NCI-H1694 (cell line): ENCODE results near the gene MMP11.
A peak's percentile ranks its signal among the peaks of the same experiment; 100 is the strongest.
"Not testable (repeated sequence)": the region's sequence is repeated elsewhere in the genome, so short reads cannot be mapped to it uniquely, and the experiment has no call there.

Experiments used
- DNase-seq: peaks from one replicate; lab custom pipeline; 2025; lab: John Stamatoyannopoulos, UW

The MMP11 gene, protein sequence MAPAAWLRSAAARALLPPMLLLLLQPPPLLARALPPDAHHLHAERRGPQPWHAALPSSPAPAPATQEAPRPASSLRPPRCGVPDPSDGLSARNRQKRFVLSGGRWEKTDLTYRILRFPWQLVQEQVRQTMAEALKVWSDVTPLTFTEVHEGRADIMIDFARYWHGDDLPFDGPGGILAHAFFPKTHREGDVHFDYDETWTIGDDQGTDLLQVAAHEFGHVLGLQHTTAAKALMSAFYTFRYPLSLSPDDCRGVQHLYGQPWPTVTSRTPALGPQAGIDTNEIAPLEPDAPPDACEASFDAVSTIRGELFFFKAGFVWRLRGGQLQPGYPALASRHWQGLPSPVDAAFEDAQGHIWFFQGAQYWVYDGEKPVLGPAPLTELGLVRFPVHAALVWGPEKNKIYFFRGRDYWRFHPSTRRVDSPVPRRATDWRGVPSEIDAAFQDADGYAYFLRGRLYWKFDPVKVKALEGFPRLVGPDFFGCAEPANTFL

GRCh38 chr22:23772649-23773473 lies at the start of gene MMP11:
MMP11 (plus strand) TSS chr22:23772849; CDS start chr22:23772871, 22 bp downstream.
- no peak for DNase-seq

DNA sequence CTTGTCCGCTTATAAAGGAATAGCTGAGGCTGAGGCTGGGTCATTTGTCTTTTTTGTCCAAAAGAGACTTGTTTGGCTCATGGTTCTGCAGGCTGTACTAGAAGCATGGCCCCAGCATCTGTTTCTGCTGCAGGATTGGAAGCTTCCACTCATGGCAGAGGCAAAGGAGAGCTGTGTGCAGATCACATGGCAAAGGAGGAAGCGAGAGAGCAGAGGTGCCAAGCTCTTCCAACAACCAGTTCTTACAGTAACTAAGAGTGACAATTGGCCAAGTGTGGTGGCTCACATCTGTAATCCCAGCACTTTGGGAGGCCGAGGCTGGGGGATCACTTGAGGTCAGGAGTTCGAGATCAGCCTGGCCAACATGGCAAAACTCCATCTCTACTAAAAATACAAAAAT lies 44.5 kb upstream of the MMP11 start:
- not testable (repeated sequence) for DNase-seq

GRCh38 chr22:23737696-23738095 lies 35.0 kb upstream of the MMP11 start:
- DNase-seq, result no peak

DNA sequence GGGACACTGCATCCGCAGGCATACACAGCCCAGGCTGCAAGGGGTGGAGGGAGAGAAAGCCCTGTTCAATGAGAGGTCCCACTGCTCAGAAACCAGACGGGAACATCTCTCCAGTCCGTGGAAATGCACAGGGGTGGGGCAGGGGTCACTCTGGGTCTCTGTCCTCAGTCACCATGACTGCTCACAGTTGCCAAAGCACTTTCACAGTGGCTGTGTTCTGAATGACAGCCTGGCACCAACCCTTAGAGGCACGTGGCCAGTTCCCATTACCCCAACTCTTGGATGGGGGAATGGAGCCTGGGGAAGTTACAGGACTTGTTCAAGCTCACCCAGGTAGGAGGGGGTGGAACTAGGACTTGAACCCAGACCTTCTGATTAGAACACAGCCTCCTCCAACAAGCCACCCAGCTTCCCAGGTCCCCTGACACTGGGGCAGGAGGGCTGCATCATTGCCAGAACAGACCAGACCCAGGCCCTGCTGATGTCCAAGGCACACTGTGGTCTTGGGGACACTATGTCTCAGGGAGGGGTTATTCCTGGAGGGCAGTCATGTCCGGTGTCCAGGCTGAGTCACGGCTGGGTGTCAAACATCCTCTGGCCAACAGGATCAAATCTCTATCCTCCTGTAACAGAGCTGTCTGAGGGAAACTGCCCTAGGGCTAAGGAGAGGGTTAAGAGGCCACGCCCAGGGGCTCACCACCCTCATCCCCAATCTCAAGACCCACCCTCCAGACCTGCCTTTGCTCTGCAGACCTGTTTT lies 30.0 kb upstream of the MMP11 start:
- no peak for DNase-seq

- DNase-seq, result no peak
Observed at GRCh38 chr22:23743303-23743705, 29.3 kb upstream of the MMP11 start.

DNA sequence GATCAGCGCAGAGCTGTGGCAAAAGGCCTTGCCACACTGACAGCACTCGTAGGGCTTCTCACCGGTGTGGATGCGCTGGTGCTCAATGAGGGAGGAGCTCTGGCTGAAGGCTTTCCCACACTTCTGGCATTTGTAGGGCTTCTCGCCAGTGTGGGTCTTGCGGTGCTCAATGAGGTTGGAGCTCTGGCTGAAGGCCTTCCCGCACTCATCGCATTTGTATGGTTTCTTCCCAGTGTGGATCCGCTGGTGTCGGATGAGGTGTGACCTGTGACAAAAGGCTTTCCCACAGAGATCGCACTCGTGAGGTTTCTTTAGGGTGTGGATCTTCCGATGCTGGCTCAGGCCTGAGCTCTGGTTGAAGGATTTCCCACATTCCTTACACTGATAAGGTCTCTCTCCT lies 28.6 kb upstream of the MMP11 start:
- no peak for DNase-seq

- DNase-seq, result no peak
Observed at GRCh38 chr22:23744485-23744884, 28.2 kb upstream of the MMP11 start.

DNA sequence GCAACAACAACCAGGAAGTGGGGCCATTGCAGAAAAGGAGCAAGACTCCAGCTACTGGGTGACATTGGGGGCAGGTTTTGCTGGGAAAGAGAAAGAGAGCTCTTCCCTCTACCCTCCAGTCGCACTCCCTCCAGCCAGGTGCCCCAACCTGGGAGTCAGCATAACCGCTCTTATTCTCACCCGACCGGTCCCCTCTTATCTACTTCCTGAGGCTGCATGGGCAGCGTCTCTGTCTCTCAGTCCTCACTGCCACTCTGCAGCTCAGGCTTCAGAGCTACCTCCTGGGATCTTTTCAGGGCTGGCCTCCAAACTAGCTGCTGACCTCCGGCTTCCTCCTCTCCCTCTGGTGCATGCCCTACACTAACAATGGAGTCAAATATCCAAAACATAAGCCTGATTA lies 26.9 kb upstream of the MMP11 start:
- no peak for DNase-seq

GRCh38 chr22:23749841-23750301 lies 22.8 kb upstream of the MMP11 start:
- DNase-seq, result no peak

GRCh38 chr22:23750367-23750713 lies 22.3 kb upstream of the MMP11 start:
- no peak for DNase-seq

DNA sequence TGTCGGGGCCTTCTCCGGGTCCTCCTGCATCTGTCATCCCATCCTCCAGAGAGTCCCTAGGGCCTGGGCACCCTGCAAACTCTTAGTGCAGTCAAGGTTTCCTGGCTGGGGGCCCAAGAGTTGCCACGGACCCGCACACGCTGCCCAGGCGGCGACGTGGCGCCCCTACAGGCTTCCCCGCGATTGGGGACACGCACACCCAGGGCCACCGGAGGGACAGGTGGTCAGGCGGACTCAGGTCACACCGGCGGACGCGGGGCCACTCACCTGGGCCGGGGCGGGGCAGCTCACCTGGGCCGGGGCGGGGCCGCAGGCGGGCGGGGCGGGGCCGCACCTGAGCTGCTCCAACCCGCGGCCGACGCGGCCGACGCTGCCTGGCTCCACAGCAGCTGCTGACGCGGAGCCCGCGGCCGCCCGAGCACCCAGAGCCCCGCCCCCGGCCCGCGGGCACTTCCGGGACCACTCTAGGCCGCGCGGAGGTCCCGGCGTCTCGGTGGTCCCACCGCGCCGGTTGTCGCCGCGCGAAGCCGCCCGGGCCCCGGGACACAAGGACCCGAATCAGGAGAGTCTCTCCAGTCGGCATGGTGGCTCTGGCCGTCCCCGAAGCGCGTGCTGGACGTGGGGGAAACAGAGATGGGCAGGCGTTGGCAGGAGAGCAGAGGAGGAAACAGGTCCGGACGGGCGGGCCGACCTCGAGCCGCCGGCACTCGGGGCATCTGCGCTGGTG lies 21.8 kb upstream of the MMP11 start, which contains the start of gene ZNF70:
Gene ZNF70 (minus strand): TSS at position 399 of the 727 bp plus-strand sequence. CDS start 5,972 bp downstream, outside the sequence.
- DNase-seq, result peak; percentile 47

DNA sequence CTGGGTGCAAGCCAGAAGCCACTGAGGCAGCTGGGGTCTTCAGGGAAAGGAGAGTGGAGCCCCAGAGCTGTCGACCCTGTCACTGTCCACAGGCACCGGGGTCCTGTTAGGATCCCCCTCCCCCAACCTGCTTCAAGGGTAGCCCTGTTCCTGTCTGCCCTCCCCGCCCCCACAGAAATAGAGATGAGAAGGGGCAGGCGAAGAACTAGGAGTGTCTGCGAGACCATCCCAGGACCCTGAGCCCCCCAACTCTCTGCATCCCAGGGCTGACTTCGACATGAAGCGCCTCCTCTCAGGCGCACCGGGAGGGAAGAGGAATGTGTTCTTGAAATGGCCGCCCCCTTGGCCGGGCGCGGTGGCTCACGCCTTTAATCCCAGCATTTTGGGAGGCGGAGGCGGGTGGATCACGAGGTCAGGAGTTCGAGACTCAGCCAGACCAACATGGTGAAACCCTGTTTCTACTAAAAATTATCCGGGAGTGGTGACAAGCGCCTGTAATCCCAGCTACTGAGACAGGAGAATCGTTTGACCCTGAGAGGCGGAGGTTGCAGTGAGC lies 21.1 kb upstream of the MMP11 start:
- DNase-seq, result no peak

DNA sequence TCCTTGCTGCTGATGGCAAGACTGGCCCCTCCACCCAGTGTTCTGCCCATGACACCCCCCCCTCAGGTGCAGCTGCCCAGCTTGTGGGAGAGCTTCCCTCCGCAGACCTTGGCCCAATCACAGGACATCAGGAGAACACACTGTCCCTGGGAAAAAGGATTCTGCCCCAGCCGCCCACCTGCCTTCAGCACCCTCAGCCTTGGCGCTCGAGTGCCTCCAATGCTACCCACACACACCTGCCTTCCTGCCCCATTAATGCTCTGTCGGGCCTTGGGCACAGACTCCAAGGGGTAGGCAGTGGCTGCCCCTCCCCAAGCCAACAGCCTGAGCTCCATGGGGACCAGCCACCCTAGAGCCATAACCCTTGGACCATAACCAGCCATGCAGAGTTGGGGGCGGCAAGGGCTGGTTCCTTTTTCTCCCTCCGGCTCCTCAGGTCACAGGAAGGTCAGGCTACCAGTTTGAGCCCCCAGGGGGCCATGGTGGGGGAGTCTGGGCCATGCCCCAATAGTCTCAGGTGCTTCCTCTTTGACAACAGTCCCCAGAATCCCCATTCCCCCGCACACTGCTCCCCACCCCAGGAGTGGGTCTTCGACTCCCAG lies 20.5 kb upstream of the MMP11 start:
- no peak for DNase-seq

GRCh38 chr22:23752750-23753149 lies 19.9 kb upstream of the MMP11 start:
- no peak for DNase-seq

GRCh38 chr22:23753385-23753784 lies 19.3 kb upstream of the MMP11 start:
- DNase-seq, result no peak

DNA sequence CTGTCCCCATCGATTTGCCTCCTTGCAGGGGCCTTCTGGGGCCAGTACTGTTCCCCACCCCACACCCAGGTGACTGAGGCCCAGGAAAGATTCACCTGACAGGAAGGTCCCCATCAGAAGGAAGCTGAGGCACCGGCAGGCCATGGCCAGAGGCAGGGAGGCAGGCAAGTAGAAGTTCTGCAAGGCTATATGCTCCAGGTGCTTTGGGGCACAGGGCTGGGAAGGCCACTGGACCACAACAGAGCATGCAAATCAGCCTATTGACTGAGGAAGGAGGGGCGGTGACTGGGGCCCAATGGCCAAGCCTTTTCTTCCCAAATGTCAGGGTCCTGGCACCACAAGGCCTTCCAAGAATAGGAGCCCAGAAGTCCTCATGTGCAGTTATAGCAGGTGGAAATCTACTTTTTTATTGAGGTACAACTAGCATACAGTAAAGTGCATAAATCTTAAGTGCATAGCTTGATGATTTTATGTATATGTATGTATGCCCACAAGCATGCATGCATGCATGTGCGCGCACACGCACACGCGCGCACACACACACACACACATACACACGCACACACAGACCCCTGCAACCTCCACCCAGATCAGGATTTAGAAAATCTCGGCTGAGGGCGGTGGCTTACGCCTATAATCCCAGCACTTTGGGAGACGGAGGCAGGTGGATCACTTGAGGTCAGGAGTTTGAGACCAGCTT lies 18.3 kb upstream of the MMP11 start, which contains the start of gene VPREB3:
Gene VPREB3 (minus strand): TSS at position 206 of the 700 bp plus-strand sequence. CDS start 62 bp downstream, at position 144.
- DNase-seq, result no peak

DNA sequence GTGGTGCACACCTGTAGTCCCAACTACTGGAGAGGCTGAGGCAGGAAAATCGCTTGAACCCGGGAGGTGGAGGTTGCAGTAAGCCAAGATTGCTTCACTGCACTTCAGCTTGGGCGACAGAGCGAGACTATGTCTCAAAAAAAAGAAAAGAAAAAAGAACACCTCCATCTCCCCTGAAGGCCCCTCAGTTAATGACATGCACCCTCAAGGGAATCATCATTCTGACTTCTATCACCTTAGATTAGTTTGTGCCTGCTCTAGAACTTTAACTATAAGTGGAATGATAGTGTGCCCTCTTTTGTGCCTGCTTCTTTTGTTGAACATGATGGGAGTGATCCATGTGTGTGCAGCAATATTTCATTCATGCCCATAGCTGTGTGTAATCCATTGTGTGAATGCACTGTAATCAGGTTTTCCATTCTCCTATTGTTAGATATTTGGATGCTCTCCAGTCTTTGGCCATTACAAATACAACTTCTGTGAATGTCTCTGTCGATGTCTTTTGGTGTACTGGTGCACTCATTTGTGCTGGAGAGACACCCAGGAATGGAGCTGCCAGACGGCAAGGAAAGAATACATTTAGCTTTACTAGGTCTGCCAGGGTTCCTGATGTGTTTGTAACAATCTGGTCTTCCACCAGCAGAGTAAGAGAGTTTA lies 17.5 kb upstream of the MMP11 start:
- DNase-seq, result no peak

GRCh38 chr22:23755711-23756110 lies 16.9 kb upstream of the MMP11 start:
- no peak for DNase-seq

GRCh38 chr22:23756891-23757290 lies 15.8 kb upstream of the MMP11 start:
- no peak for DNase-seq
